Head of caudate nucleus (tissue), 42 donors: ENCODE measurements around the gene ABHD3.

Source experiments
- DNase-seq, 42 donors: peaks; one replicate each; pipeline versions ENCODE4 v3.0.0 to v3.0.0-alpha.2; 2020 to 2021; ENCODE audit warnings: mixed read lengths in 7 of 42
- intact Hi-C: fragments of 100-400 bp; cut with DNase I; formaldehyde crosslinking; loops from one replicate; pipeline ENCODE4 v1.15.0; 2022

ABHD3 gene

GRCh38 chr18:21604671-21605070, 99.9 kb downstream of the ABHD3 start:
- intact Hi-C loops, result no loop called here
- DNase-seq, result no peak

GRCh38 chr18:21602299-21602587, 102.3 kb downstream of the ABHD3 start:
- intact Hi-C loops, result no loop called here
- no peak for DNase-seq
